ENCODE results near the gene CCDC88A.
A peak's percentile ranks its signal among the peaks of the same experiment; 100 is the strongest.
"Not testable (repeated sequence)": the region's sequence is repeated elsewhere in the genome, so short reads cannot be mapped to it uniquely, and the experiment has no call there.

The CCDC88A gene

GRCh38 chr2:55365303-55365702 lies 54.4 kb downstream of the CCDC88A start:
- no peak for DNase-seq

- DNase-seq = peak; percentile 57
Measured at GRCh38 chr2:55364189-55365055, 55.2 kb downstream of the CCDC88A start.

- no peak for DNase-seq
Measured at GRCh38 chr2:55363636-55364035, 56.0 kb downstream of the CCDC88A start.

GRCh38 chr2:55361465-55362189 lies 58.0 kb downstream of the CCDC88A start:
- no peak for DNase-seq

- no peak for DNase-seq
Measured at GRCh38 chr2:55358451-55358850, 61.2 kb downstream of the CCDC88A start.

GRCh38 chr2:55357927-55358326 lies 61.7 kb downstream of the CCDC88A start:
- no peak for DNase-seq

GRCh38 chr2:55357164-55357563 lies 62.5 kb downstream of the CCDC88A start:
- no peak for DNase-seq

GRCh38 chr2:55356136-55356535 lies 63.5 kb downstream of the CCDC88A start:
- not testable (repeated sequence) for DNase-seq

GRCh38 chr2:55355451-55355850 lies 64.2 kb downstream of the CCDC88A start:
- no peak for DNase-seq

- no peak for DNase-seq
Measured at GRCh38 chr2:55351672-55352071, 68.0 kb downstream of the CCDC88A start.

- DNase-seq = no peak
Measured at GRCh38 chr2:55345064-55345463, 74.6 kb downstream of the CCDC88A start.

- DNase-seq = no peak
Measured at GRCh38 chr2:55338268-55338667, 81.4 kb downstream of the CCDC88A start.

GRCh38 chr2:55334728-55335127 lies 84.9 kb downstream of the CCDC88A start:
- no peak for DNase-seq

- no peak for DNase-seq
Measured at GRCh38 chr2:55330541-55331297, 88.9 kb downstream of the CCDC88A start.

GRCh38 chr2:55327470-55328230 lies 92.0 kb downstream of the CCDC88A start:
- DNase-seq = no peak

- no peak for DNase-seq
Measured at GRCh38 chr2:55314985-55315384, 104.7 kb downstream of the CCDC88A start.

GRCh38 chr2:55311444-55311870 lies 108.2 kb downstream of the CCDC88A start:
- DNase-seq = no peak

- no peak for DNase-seq
Measured at GRCh38 chr2:55309446-55309845, 110.2 kb downstream of the CCDC88A start.

GRCh38 chr2:55302241-55302640 lies 117.4 kb downstream of the CCDC88A start:
- DNase-seq = no peak

GRCh38 chr2:55301277-55301676 lies 118.4 kb downstream of the CCDC88A start:
- no peak for DNase-seq

GRCh38 chr2:55296393-55296792 lies 123.3 kb downstream of the CCDC88A start:
- no peak for DNase-seq

GRCh38 chr2:55283083-55283482 lies 136.6 kb downstream of the CCDC88A start:
- no peak for DNase-seq

Data from left hindlimb (tissue), 1 donor.